Measurements from ENCODE around the gene HYOU1.
"Not testable (repeated sequence)": the region's sequence is repeated elsewhere in the genome, so short reads cannot be mapped to it uniquely, and the experiment has no call there.

Gene HYOU1

GRCh38 chr11:119047205-119047604 is 9.8 kb downstream of the HYOU1 start:
- no peak for DNase-seq

GRCh38 chr11:119046489-119046888 is 10.5 kb downstream of the HYOU1 start:
- no peak for DNase-seq

- no peak for DNase-seq
Observed at GRCh38 chr11:119044708-119045107, 12.3 kb downstream of the HYOU1 start.

GRCh38 chr11:119042927-119043326 is 14.1 kb downstream of the HYOU1 start:
- no peak for DNase-seq

GRCh38 chr11:119041821-119042514 is 15.0 kb downstream of the HYOU1 start:
- DNase-seq = no peak

- DNase-seq = not testable (repeated sequence)
Observed at GRCh38 chr11:119039471-119039870, 17.5 kb downstream of the HYOU1 start.

GRCh38 chr11:119038884-119039283 is 18.1 kb downstream of the HYOU1 start:
- DNase-seq = no peak

GRCh38 chr11:119034813-119035212 is 22.2 kb downstream of the HYOU1 start:
- DNase-seq = no peak

GRCh38 chr11:119033421-119033820 is 23.6 kb downstream of the HYOU1 start:
- DNase-seq = not testable (repeated sequence)

- no peak for DNase-seq
Observed at GRCh38 chr11:119031912-119032280, 25.1 kb downstream of the HYOU1 start.

GRCh38 chr11:119030329-119031047 is 26.5 kb downstream of the HYOU1 start, which contains the start of gene SLC37A4:
Gene SLC37A4 (minus strand): TSS chr11:119030877.
- DNase-seq = peak; percentile 86

- DNase-seq = no peak
Observed at GRCh38 chr11:119030029-119030328, 27.0 kb downstream of the HYOU1 start.

GRCh38 chr11:119029340-119030028 is 27.5 kb downstream of the HYOU1 start:
- DNase-seq = peak; percentile 58

- DNase-seq = no peak
Observed at GRCh38 chr11:119029069-119029339, 28.0 kb downstream of the HYOU1 start.

GRCh38 chr11:119028346-119029068 is 28.5 kb downstream of the HYOU1 start:
- no peak for DNase-seq

- DNase-seq = no peak
Observed at GRCh38 chr11:119027561-119028345, 29.3 kb downstream of the HYOU1 start.

GRCh38 chr11:119026970-119027369 is 30.0 kb downstream of the HYOU1 start:
- no peak for DNase-seq

- DNase-seq = no peak
Observed at GRCh38 chr11:119025978-119026766, 30.8 kb downstream of the HYOU1 start.

GRCh38 chr11:119025541-119025940 is 31.5 kb downstream of the HYOU1 start:
- no peak for DNase-seq

- no peak for DNase-seq
Observed at GRCh38 chr11:119025099-119025473, 31.9 kb downstream of the HYOU1 start.

- no peak for DNase-seq
Observed at GRCh38 chr11:119024430-119025098, 32.4 kb downstream of the HYOU1 start.

All from right kidney (tissue), 1 donor.